ENCODE measurements around the gene CHIC2. TPM values are rescaled to one million over a fixed set of nuclear protein-coding genes. Genes with fewer than 3 reads are reported as not detected.
A peak's percentile ranks its signal among the peaks of the same experiment; 100 is the strongest.

CHIC2 gene
- total and polyA plus RNA-seq, 2 experiments from 2014 or later = 61.8 to 70.0 TPM

DNA sequence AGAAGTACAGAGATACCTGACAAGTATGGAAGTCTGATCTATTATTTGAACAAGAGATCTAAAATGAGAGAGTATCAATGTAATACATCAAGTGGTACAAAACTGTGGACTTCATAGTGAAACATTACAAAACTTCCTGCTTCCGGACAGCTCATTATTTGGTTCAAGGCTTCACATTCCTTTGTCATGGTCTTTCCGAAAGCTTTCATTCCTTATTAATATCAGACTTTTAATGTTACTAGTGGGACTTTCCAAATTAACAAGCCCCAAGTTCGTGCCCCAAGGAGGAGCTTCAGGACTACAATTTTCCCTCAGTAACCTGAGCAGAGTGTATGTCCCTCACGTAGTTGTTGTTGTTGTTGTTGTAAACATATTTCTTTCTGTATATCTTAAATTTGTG lies 1.2 kb downstream of the CHIC2 start:
- peak overlapping the region; percentile 53 for H2AFZ ChIP-seq
- peak overlapping the region; percentile 97 for H3K4me3 ChIP-seq
- no peaks in the 10 kb centered on the region for H3K36me3 ChIP-seq (replicated peaks; ENCODE audit: insufficient read depth, low read depth)
- no peaks in the 10 kb centered on the region for H3K9me3 ChIP-seq (ENCODE audit: low read depth)
- H3K27me3 ChIP-seq = no peaks in the 10 kb centered on the region
- H4K20me1 ChIP-seq (ENCODE audit: insufficient read depth, poor library complexity, severe bottlenecking) = peaks cover 51% of the 10 kb centered on the region
- no peak for TF ChIP-seq EZH2 (IDR thresholded peaks at IDR 0.05; ENCODE audit: borderline replicate concordance)
- TF ChIP-seq EZH2phosphoT487 (IDR thresholded peaks at IDR 0.05; ENCODE audit: low read depth, severe bottlenecking, unreplicated experiment) = no peak
- TF ChIP-seq, protein P1, sequence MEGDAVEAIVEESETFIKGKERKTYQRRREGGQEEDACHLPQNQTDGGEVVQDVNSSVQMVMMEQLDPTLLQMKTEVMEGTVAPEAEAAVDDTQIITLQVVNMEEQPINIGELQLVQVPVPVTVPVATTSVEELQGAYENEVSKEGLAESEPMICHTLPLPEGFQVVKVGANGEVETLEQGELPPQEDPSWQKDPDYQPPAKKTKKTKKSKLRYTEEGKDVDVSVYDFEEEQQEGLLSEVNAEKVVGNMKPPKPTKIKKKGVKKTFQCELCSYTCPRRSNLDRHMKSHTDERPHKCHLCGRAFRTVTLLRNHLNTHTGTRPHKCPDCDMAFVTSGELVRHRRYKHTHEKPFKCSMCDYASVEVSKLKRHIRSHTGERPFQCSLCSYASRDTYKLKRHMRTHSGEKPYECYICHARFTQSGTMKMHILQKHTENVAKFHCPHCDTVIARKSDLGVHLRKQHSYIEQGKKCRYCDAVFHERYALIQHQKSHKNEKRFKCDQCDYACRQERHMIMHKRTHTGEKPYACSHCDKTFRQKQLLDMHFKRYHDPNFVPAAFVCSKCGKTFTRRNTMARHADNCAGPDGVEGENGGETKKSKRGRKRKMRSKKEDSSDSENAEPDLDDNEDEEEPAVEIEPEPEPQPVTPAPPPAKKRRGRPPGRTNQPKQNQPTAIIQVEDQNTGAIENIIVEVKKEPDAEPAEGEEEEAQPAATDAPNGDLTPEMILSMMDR (IDR thresholded peaks at IDR 0.05; ENCODE audit: poor library complexity) = no peak
- H3K27ac ChIP-seq = peak overlapping the region; percentile 98
- WGBS (ENCODE audit: low lambda C conversion rate, missing lambda C conversion rate) = 6% methylated on average over 4 of the region's 4 CpGs
- DNase-seq (ENCODE audit: low spot score) = no peak
- H3K79me2 ChIP-seq = peaks cover 60% of the 10 kb centered on the region
- H3K9me2 ChIP-seq (replicated peaks; ENCODE audit: insufficient read depth) = no peaks in the 10 kb centered on the region
- peaks cover 27% of the 10 kb centered on the region for H3K4me1 ChIP-seq (ENCODE audit: insufficient read depth)
- H3K4me2 ChIP-seq = peak overlapping the region; percentile 84

DNA sequence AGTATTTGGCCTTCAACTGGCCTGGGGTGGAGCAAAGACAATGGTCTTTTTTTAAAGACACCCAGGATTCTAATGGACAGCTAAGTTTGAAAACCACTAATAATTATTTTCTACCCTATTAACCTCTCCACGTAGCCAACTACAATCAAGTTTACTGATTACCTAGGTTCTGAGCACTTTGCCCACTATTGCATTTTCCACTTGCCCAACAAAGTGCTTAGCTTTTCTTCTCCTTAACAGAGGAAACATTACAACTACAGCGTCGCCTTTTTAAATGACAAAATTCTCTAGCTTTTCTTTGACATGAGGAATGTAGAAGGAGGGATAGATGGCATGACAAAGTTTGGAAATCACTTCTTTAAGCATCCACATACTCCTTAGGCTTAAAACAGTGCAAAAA lies 2.0 kb downstream of the CHIC2 start:
- H4K20me1 ChIP-seq (ENCODE audit: insufficient read depth, poor library complexity, severe bottlenecking) = peaks cover 59% of the 10 kb centered on the region
- H3K9me3 ChIP-seq (ENCODE audit: low read depth) = no peaks in the 10 kb centered on the region
- no peak for DNase-seq (ENCODE audit: low spot score)
- H3K9me2 ChIP-seq (replicated peaks; ENCODE audit: insufficient read depth) = no peaks in the 10 kb centered on the region
- peak overlapping the region; percentile 84 for H3K4me2 ChIP-seq
- 48% methylated on average over 3 of the region's 3 CpGs for WGBS (ENCODE audit: low lambda C conversion rate, missing lambda C conversion rate)
- peak overlapping the region; percentile 97 for H3K4me3 ChIP-seq
- H3K79me2 ChIP-seq = peaks cover 69% of the 10 kb centered on the region
- no peaks in the 10 kb centered on the region for H3K36me3 ChIP-seq (replicated peaks; ENCODE audit: insufficient read depth, low read depth)
- H3K27ac ChIP-seq = peak overlapping the region; percentile 98
- peaks cover 27% of the 10 kb centered on the region for H3K4me1 ChIP-seq (ENCODE audit: insufficient read depth)
- H3K27me3 ChIP-seq = no peaks in the 10 kb centered on the region
- no peak overlapping the region for H2AFZ ChIP-seq
- TF ChIP-seq EZH2phosphoT487 (IDR thresholded peaks at IDR 0.05; ENCODE audit: low read depth, severe bottlenecking, unreplicated experiment) (no peak), EZH2 (IDR thresholded peaks at IDR 0.05; ENCODE audit: borderline replicate concordance) (no peak)

- Histone ChIP-seq H3K9me3 (ENCODE audit: low read depth) (no peaks in the 10 kb centered on the region), H3K9me2 (replicated peaks; ENCODE audit: insufficient read depth) (no peaks in the 10 kb centered on the region), H3K27me3 (no peaks in the 10 kb centered on the region), H3K4me1 (ENCODE audit: insufficient read depth) (peaks cover 25% of the 10 kb centered on the region), H3K36me3 (replicated peaks; ENCODE audit: insufficient read depth, low read depth) (no peaks in the 10 kb centered on the region), H3K27ac (no peak overlapping the region), H3K4me3 (peak overlapping the region; percentile 97), H2AFZ (no peak overlapping the region), H3K79me2 (peaks cover 74% of the 10 kb centered on the region), H3K4me2 (peak overlapping the region; percentile 84), H4K20me1 (ENCODE audit: insufficient read depth, poor library complexity, severe bottlenecking) (peaks cover 64% of the 10 kb centered on the region)
- WGBS (ENCODE audit: low lambda C conversion rate, missing lambda C conversion rate) = 81% methylated on average over 1 of the region's 1 CpG
- DNase-seq (ENCODE audit: low spot score) = no peak
- TF ChIP-seq, protein P1 (IDR thresholded peaks at IDR 0.05; ENCODE audit: poor library complexity) = no peak
- TF ChIP-seq EZH2phosphoT487 (IDR thresholded peaks at IDR 0.05; ENCODE audit: low read depth, severe bottlenecking, unreplicated experiment) (no peak), EZH2 (IDR thresholded peaks at IDR 0.05; ENCODE audit: borderline replicate concordance) (no peak)
Measured at GRCh38 chr4:54061873-54062272, 2.5 kb downstream of the CHIC2 start.

DNA sequence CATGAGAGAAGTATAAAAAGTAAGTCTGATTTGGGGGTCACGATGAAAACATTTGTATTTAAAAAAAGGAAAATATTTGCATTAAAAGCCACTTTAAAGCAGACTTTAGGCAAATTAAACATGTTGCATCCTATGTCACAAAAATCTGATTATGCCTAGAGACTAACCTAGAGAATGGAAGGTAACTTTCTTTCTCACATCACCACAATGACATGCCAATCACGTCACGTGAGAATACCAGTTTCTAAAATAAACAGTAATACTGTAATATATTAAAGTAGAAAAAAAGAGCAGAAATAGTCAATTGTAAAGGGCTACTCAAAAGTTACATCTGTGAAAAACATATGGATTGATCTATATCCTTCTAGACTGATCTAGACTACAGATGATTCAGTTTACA lies 3.3 kb downstream of the CHIC2 start:
- Histone ChIP-seq H3K4me3 (no peak overlapping the region), H3K27me3 (no peaks in the 10 kb centered on the region), H3K27ac (no peak overlapping the region), H3K4me1 (ENCODE audit: insufficient read depth) (peaks cover 19% of the 10 kb centered on the region), H3K4me2 (peak overlapping the region; percentile 84), H3K36me3 (replicated peaks; ENCODE audit: insufficient read depth, low read depth) (no peaks in the 10 kb centered on the region), H3K9me2 (replicated peaks; ENCODE audit: insufficient read depth) (no peaks in the 10 kb centered on the region), H3K9me3 (ENCODE audit: low read depth) (no peaks in the 10 kb centered on the region), H2AFZ (no peak overlapping the region), H4K20me1 (ENCODE audit: insufficient read depth, poor library complexity, severe bottlenecking) (peaks cover 72% of the 10 kb centered on the region), H3K79me2 (peaks cover 82% of the 10 kb centered on the region)
- no peak for DNase-seq (ENCODE audit: low spot score)
- TF ChIP-seq EZH2phosphoT487 (IDR thresholded peaks at IDR 0.05; ENCODE audit: low read depth, severe bottlenecking, unreplicated experiment) (no peak), EZH2 (IDR thresholded peaks at IDR 0.05; ENCODE audit: borderline replicate concordance) (no peak)
- 88% methylated on average over 3 of the region's 3 CpGs for WGBS (ENCODE audit: low lambda C conversion rate, missing lambda C conversion rate)

All from hepatocyte (in vitro differentiated cells).